Caco-2 (cell line): Measurements from ENCODE around the gene TSR3. TPM values are rescaled to one million over a fixed set of nuclear protein-coding genes. Genes with fewer than 3 reads are reported as not detected.

ENCODE experiments used
- BruUV-seq: library from RNA; stranded (reverse); fragments of 400-500 nt; replicated peaks from 2 replicates; lab custom pipeline; 2021; lab: Mats Ljungman, UMichigan
- CTCF ChIA-PET: fragments of 300-600 bp; sonication (Branson Sonifier 250); formaldehyde crosslinking; loops from one replicate; lab custom pipeline; 2022; ENCODE audit warnings: antibody characterized with exemption; lab: Charles Lee
- POLR2A ChIA-PET: fragments of 300-600 bp; sonication (Branson Sonifier 250); formaldehyde crosslinking; loops from one replicate; lab custom pipeline; 2022; ENCODE audit warnings: antibody characterized with exemption; lab: Charles Lee
- DNase-seq, 2 experiments: peaks; one replicate each; pipeline versions ENCODE4 v3.0.0 to v3.0.0-alpha.2; 2020 to 2022
- H3K27me3 ChIP-seq: replicated peaks from 2 replicates; pipeline ENCODE4 v1.6.0; 2011; ENCODE audit warnings: low read length; ENCODE audit not compliant: control insufficient read depth, insufficient read depth
- H3K36me3 ChIP-seq: 2 replicates; pipeline ENCODE4 v1.5.1; 2011; ENCODE audit warnings: low read length; ENCODE audit not compliant: control insufficient read depth, insufficient read depth
- H3K4me1 ChIP-seq: fragments of 250-450 bp; sonication (Bioruptor Pico); 2 replicates; pipeline ENCODE4 v1.5.1; 2020; ENCODE audit warnings: mild to moderate bottlenecking
- H3K4me3 ChIP-seq: 2 replicates; pipeline ENCODE4 v1.5.1; 2011; ENCODE audit warnings: low read depth, mild to moderate bottlenecking, control low read depth, low read length
- H3K9me3 ChIP-seq: fragments of 250-450 bp; sonication (Bioruptor Pico); 2 replicates; pipeline ENCODE4 v1.5.1; 2020; ENCODE audit warnings: mild to moderate bottlenecking, moderate library complexity
- H3K27ac Mint-ChIP-seq: one replicate; pipeline ENCODE4 v1.8.0; 2022; ENCODE audit warnings: mixed read lengths; ENCODE audit not compliant: unreplicated experiment
- H3K27me3 Mint-ChIP-seq: one replicate; pipeline ENCODE4 v1.8.0; 2022; ENCODE audit warnings: mixed read lengths; ENCODE audit not compliant: insufficient read depth, unreplicated experiment
- H3K36me3 Mint-ChIP-seq: one replicate; pipeline ENCODE4 v1.8.0; 2022; ENCODE audit warnings: mild to moderate bottlenecking, mixed read lengths; ENCODE audit not compliant: insufficient read depth, unreplicated experiment
- H3K4me1 Mint-ChIP-seq: one replicate; pipeline ENCODE4 v1.8.0; 2022; ENCODE audit warnings: low read depth, mixed read lengths; ENCODE audit not compliant: unreplicated experiment
- H3K4me3 Mint-ChIP-seq: one replicate; pipeline ENCODE4 v1.8.0; 2022; ENCODE audit warnings: mild to moderate bottlenecking, moderate library complexity, mixed read lengths; ENCODE audit not compliant: unreplicated experiment
- H3K9me3 Mint-ChIP-seq: one replicate; pipeline ENCODE4 v1.8.0; 2022; ENCODE audit warnings: mixed read lengths; ENCODE audit not compliant: unreplicated experiment
- CTCF ChIP-seq, 2 experiments: fragments of 200-600 bp in 1 of 2; IDR thresholded peaks; 1 replicate in 1 of 2; 2 replicates in 1 of 2; pipeline versions ENCODE4 v1.5.1 to v1.8.0; 2011 to 2022; ENCODE audit warnings: antibody characterized with exemption in 1 of 2, control low read depth in 1 of 2, inconsistent platforms in 1 of 2, low read depth in 1 of 2, low read length in 1 of 2, mild to moderate bottlenecking in 1 of 2, moderate library complexity in 1 of 2; ENCODE audit not compliant: insufficient read depth in 1 of 2, severe bottlenecking in 1 of 2, unreplicated experiment in 1 of 2
- intact Hi-C: fragments of 100-400 bp; cut with micrococcal nuclease; formaldehyde crosslinking; loops from one replicate; pipeline ENCODE4 v1.10.0; 2022; ENCODE audit not compliant: unreplicated experiment
- total RNA-seq: library from RNA; stranded (reverse); gene quantifications from 2 replicates; pipeline ENCODE4 v1.2.3, GENCODE V29; 2022

Gene TSR3
- total RNA-seq, 1 experiment from 2014 or later, result 48.6 TPM

GRCh38 chr16:1317479-1318267 lies 34.0 kb downstream of the TSR3 start:
- no TSS peak for BruUV-seq
- CTCF ChIA-PET, result no interaction called here
- no peaks in the 10 kb centered on the region for H3K4me1 Mint-ChIP-seq

GRCh38 chr16:1316033-1316405 lies 35.7 kb downstream of the TSR3 start:
- Histone ChIP-seq H3K4me1 (peaks cover 5% of the 10 kb centered on the region; the same call in 1 of the 2 replicates), H3K9me3 (no peaks in the 10 kb centered on the region), H3K4me3 (no peak overlapping the region), H3K36me3 (peaks cover 5% of the 10 kb centered on the region), H3K27me3 (no peaks in the 10 kb centered on the region)
- intact Hi-C loops, result no loop called here
- H3K9me3 Mint-ChIP-seq, result no peaks in the 10 kb centered on the region
- no peak for DNase-seq
- CTCF ChIA-PET, result no interaction called here
- no peak for TF ChIP-seq CTCF (IDR thresholded peaks at IDR 0.05; ENCODE audit: insufficient read depth in 1 of 2, low read depth in 1 of 2, low read length in 1 of 2, severe bottlenecking in 1 of 2, unreplicated experiment in 1 of 2)
- H3K4me1 Mint-ChIP-seq, result no peaks in the 10 kb centered on the region
- H3K36me3 Mint-ChIP-seq, result peaks cover 78% of the 10 kb centered on the region
- no peak overlapping the region for H3K4me3 Mint-ChIP-seq
- BruUV-seq, result no TSS peak
- H3K27me3 Mint-ChIP-seq, result no peaks in the 10 kb centered on the region
- H3K27ac Mint-ChIP-seq, result no peak overlapping the region
- POLR2A ChIA-PET, result no interaction called here

More at GRCh38 chr16:1317479-1318267, 34.0 kb downstream of the TSR3 start:
- Mint-ChIP-seq H3K4me3 (no peak overlapping the region), H3K27me3 (no peaks in the 10 kb centered on the region), H3K27ac (no peak overlapping the region), H3K9me3 (no peaks in the 10 kb centered on the region), H3K36me3 (peaks cover 71% of the 10 kb centered on the region)
- POLR2A ChIA-PET, result interaction anchor here (0.6 kb wide), 1 partner anchor 25 kb away, joined by 3 read pairs; no protein-coding TSS in a partner anchor
- intact Hi-C loops, result no loop called here
- Histone ChIP-seq H3K36me3 (peaks cover 7% of the 10 kb centered on the region), H3K4me3 (no peak overlapping the region), H3K9me3 (no peaks in the 10 kb centered on the region), H3K27me3 (no peaks in the 10 kb centered on the region), H3K4me1 (no peaks in the 10 kb centered on the region)
- no peak for TF ChIP-seq CTCF (IDR thresholded peaks at IDR 0.05; ENCODE audit: insufficient read depth in 1 of 2, low read depth in 1 of 2, low read length in 1 of 2, severe bottlenecking in 1 of 2, unreplicated experiment in 1 of 2)
- no peak for DNase-seq

- H3K36me3 Mint-ChIP-seq, result peaks cover 82% of the 10 kb centered on the region
- Histone ChIP-seq H3K4me1 (peaks cover 5% of the 10 kb centered on the region; the same call in 1 of the 2 replicates), H3K27me3 (no peaks in the 10 kb centered on the region), H3K9me3 (no peaks in the 10 kb centered on the region), H3K4me3 (no peak overlapping the region), H3K36me3 (peaks cover 5% of the 10 kb centered on the region)
- no peak for DNase-seq
- TF ChIP-seq CTCF (IDR thresholded peaks at IDR 0.05; ENCODE audit: insufficient read depth in 1 of 2, low read depth in 1 of 2, low read length in 1 of 2, severe bottlenecking in 1 of 2, unreplicated experiment in 1 of 2), result no peak
- intact Hi-C loops, result no loop called here
- no peak overlapping the region for H3K4me3 Mint-ChIP-seq
- no peak overlapping the region for H3K27ac Mint-ChIP-seq
- ChIA-PET POLR2A (no interaction called here), CTCF (no interaction called here)
- H3K4me1 Mint-ChIP-seq, result no peaks in the 10 kb centered on the region
- no peaks in the 10 kb centered on the region for H3K9me3 Mint-ChIP-seq
- no TSS peak for BruUV-seq
- no peaks in the 10 kb centered on the region for H3K27me3 Mint-ChIP-seq
These were observed 36.3 kb downstream of the TSR3 start for GRCh38 chr16:1315081-1316032.
